Epidermal melanocyte (primary cell): ENCODE results near the gene HCN1.

Experiments
- DNase-seq: peaks from one replicate; pipeline ENCODE4 v3.0.0; 2011; ENCODE audit warnings: low spot score; ENCODE audit not compliant: insufficient read length

HCN1 gene

DNA sequence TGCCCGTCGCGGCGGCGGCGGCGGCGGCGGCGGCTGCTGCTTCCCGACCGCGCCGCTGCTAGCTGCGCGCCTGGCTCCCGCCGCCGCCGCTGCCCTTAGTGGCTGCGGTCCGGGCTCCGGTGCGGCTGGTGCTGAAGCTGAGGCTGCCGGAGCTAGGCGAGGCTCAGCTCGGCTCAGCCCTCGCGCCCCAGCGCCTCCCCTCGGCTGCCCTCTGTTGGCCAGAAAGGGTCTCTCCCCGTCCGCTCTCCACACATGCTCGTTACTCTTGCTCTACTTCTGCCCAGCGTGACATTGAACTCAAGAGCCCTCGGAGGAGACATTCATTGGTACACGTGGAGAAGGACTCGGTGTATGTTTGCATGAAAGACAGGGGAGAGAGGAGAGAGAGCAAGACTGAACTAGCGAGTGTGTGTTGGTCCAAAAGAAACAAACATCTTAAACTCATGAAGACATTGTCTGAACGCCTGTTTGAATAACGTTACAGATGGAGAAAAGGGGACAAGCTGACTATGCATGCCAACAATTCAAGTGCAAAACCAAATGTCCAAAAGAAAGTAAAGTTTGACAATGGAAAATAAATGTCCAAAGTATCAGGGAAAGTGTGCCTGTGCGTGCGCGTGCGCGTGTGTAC is at the start of gene HCN1:
HCN1 (minus strand) TSS at position 175 of the 631 bp plus-strand sequence.
- peak; percentile 23 for DNase-seq

DNA sequence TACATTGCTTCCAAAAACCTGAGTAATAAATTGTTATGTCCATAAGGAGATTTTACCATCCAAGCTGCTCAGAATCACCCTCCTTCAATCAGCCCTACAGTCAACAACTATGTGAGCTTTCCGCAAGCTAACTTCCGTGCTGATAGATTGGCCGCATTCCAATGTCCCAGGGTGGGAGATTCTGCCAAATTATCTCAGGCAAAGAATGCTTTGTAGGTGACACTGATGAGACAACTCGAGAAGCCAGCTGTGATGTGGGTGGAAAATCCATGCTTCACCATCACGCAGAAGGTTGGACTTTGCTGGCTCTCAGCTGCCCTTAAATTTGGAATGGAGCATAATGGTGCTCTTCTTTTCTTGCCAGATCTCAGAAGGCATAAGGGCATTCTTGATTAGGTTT is 44.9 kb upstream of the HCN1 start:
- no peak for DNase-seq

DNA sequence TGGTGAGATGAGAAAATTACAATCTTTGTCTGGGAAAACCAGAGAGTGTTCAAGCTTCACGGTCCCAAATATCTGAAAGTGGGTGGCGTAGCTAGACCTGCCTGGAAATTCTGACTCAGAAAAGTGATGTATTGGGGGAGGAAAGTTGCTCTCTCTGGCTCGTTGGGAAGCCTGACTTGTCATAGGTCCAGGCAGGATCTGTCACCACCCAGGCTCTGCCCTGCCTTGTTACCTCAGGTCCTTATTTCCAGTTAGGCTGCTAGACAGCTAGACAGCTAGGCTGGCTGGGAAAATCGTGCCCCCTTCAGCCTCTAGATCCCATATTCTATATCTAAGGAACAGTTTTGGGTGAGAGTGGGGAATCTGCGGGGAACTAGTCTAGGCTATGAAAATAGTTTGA is 41.0 kb upstream of the HCN1 start:
- no peak for DNase-seq

DNA sequence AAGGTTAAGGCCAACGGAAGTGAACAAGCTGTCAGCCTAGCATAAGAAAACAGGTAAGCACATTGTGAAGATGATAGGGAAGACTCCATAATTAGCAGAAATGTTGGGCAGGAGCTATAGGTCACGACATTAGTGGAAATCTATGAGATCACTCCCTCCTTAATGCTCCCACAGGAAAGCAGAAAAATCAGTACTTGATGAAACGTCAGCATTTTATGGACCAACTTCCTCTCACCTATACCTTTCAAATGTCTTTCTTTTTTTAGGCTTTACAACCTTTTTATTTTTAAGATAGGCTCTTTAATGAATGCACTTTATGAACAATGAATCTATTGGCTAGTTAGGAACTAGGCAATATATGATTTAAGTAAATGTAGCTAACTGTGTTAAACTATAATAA is 29.4 kb upstream of the HCN1 start:
- no peak for DNase-seq

DNA sequence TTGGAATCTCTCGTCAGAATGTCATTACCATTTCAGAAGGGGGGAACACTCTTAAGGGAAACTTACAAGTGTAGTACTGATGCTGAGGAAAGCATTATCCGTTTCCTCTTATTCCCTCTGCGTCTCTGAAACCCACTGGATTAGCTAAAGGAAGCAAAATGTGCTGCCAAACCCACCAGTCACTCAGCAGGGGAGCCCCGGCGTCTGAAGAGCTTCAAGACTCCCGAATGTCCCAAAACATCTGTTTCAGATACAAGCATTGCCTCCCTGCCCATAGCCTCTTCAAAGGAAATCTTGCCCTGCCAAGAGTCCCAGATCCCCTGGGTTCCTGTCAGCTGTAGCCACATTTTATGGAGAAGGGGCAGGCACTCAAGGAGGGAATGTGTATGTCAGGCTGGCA is 1.0 kb upstream of the HCN1 start:
- DNase-seq: no peak

DNA sequence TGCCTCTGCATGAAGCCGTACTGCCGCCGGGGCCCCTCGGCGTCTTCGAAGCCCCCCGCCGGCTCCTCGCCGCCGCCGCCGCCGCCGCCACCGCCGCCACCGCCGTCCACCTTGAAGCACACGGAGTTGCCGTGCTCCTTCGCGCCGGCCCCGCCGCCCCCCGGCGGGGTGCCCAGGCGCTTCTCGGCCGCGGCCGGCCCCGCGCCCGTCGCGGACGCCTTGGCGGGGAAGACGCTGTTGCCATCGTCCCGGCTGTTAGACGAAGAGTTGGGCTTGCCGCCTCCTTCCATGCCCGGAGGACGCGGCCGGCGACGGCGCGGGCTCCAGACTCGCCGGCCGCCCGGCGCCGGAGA is 400 bp downstream of the HCN1 start:
- DNase-seq: no peak

DNA sequence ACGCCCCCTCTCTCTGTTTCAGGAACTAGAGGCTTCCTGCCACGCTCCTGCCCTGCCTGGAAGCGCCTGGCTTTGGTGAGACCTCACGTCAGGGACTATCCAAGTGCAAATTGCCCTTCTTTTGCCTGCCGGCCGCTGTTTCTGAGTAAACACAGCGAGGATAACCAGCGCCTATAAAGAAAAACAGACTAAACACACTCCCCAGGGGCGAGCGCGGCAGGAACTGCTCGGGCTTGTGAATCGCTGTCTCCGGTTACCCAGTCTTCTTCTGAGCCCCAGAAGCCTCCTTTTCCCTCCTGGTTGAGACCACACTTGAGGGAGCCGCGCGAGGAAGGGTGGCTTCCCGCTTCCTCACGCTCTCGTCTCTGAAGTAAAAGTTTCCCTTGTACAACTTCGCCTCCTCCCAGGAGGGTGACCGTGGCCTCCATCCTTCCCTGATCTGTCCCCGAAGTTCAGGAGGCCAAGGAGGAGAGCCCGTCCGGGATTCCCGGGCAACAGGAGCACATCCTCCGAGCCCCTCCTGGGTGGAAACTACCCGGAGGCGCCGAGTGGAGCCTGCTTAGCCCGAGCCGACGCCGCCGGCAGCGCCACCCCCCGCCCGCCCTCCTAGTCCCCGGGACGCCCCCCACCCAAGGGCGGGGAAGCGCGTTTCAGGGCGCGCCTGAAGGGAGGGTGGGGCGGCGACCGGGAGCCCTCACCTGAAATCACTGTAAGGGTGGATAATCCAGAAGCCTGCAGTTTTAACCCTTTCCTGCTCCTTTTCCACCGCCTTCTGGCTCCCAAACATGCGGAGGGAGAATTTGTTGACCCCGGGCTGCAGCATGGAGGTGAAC is 993 bp downstream of the HCN1 start:
- DNase-seq: no peak

DNA sequence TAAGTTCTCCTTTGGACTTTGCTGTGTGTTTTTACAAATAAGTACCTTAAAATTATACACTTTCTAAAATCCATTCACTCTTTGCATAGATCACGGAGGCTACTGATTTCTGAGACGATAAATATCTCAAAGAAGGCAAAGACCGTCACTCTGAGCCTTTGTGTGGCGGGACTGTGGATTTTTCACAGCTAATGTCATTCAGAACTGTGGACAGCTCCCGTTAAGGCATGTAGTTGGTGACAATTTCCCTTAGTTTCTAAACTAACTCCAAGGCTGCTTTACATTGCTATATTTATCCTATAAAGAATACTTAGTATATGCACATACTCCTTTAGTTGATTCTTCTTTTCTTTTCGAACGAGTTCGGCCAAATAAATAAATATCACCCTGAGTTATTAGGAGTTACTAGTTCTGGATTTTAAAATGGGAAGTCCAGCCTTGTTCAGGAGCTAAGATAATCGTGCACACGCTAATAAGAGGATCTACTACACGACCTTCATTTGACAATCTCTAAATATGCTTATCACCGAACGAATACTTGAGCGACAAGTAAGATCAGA is 1.8 kb downstream of the HCN1 start:
- DNase-seq: no peak

DNA sequence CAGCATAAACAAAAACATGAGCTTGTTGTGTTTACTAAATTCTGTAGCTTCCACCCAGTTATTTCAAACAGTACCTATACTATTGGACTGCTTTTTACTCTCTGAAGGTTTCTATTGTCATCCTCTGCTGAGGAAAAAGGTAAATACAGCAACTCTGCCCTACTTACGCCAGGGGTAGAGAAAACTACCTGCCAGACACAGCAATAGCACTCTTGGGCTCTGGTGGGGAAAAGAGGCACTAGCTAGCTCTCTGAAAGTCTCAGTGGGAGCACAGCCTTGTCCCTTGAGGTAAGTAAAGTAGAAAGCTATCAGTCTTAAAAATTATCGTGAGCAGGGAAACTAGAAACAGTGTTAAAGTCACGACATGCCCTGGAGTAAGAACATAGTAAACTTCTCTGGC is 3.7 kb downstream of the HCN1 start:
- no peak for DNase-seq

DNA sequence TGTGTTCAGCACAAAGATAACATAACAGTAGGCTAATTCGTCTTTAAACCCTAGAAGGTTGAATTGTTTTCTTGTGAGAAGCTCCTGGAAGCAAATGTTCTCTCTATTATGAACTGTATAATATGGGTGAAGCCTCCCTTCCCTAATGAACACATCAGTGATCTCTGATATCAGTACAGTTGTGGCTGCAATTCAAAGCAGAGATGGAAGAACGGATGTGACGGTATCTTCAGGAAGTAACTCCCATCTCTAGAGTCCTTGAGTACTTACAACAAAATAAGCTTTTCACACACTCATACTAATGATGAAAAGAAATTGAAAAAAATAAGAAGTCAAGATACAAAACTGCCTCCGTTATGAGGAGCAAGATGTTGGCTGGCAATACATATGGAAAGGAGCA is 4.5 kb downstream of the HCN1 start:
- no peak for DNase-seq

DNA sequence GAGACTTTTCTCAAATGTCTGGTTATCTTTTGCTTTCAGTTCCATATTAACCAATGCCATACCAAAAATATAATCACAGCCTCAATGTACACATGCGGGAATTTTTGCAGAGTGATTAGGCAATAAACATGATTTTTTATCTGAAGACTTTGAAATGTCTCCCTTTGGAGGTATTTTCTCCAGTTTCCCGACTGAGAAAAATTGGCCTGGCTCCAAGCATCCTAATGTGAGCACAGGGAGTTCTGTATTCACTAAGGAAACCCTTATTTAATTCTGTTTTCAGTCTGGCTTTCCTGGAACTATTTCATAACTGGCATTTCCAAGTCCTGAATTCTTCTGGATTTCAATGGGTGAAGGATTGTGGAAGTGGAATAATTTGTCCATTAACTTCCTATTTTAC is 8.5 kb downstream of the HCN1 start:
- DNase-seq: no peak

DNA sequence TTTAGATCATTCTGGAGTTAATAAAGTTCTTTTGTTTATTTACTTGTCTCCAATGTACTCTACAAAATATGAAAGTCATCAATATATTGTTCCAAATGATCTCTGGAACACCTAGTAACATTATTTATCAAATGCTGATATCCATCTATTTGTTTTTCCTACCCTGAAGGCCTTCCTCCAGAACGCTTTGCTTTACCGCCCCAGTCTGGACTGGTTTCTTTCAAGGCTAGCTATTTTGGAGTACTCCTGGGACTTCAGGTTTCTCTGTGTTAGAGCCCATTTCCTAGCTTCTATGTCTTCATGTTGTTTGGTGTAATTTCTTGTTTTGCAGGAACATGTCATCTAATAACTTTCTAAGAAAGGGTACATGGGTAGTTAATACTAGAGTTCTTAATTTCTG is 9.6 kb downstream of the HCN1 start:
- DNase-seq: no peak

DNA sequence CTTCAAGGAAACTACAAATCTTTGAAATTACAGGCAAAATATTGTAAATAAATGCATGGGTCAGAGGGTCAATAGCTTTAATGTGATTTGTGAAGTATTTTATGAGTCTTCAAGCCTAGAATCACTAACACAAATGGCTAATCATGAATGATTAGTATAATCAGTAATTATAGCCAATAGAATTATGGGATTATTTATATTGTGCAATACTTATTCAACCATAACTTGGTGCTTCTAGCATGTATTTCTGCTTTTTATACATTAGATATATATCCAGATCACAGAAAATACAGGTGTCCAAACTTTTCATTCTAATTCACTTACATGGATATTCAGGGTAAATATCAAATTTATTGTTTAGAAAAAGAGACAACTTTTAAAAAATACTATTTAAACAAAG is 12.1 kb downstream of the HCN1 start:
- no peak for DNase-seq

DNA sequence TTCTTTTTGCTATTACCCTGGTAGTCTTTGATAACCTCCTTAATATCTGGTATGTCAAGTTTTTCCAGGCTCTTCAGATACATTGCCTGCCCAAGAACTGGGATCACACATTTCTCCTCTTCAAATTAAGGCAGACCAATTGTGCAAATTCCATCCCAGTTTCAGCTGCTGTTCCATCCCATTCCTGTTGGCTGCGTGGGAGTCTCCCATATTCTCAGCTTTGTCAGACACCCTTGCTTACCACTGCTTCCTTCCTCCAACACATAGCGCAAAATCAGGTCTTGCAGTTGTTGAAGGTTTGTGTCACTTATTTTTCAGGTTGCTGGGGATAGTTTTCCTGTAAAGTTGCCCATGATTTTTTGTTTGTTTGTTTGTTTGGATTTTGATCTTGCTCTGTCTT is 15.2 kb downstream of the HCN1 start:
- no peak for DNase-seq

DNA sequence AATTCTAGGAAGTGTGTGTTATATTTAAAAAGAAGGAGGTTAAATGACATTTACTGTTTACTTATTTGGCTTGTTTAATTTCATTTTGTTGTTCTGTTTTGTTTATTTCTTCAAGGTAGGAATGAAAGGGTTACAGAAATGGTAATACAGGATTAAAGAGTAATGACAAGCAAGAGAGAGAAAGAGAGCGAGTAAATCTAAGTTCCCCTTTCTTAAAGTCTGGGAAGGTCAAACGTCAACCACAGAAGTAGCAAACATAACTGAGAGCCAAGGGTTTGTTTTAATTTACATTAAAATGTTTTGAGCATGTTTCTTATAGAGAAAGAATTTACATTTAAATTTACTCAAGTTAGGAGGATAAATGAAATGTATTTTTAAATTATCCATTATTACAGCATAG is 18.7 kb downstream of the HCN1 start:
- DNase-seq: no peak

DNA sequence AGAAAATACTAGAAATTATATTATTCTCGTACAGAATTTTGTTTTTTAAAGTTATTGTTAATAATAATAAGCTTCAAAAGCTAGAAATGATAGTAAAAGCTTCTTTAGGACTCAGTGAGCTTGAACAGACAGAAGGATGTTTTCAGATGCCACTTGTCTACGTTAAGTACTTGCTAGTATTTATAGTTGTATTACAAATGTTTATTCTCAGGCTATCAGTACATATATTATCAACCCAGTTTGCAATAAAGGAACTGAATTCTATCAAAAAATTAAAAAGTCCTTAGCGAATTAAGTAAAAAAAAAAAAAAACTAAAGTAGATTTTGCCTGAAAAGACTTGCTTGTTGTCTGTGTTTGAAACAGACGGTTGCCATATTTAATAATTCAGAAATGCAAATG is 23.9 kb downstream of the HCN1 start:
- no peak for DNase-seq

DNA sequence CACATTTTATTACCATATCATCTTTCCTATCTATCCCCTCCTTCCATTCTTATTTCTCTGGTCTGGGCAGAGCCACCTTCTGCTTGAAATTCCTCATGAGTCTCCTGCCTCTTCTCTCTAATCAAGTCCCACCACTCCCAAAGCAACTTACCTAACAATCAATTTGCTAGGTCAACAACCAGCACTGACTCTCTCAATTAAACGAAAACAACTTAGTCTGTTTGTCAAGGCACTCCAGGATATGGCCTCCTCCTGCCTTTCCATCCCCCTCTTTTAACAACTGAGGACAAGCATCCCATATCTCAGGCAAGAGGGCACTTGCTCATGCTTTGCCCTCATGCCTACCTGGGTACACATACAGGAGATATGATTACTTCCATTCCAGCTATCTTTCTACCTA is 47.4 kb downstream of the HCN1 start:
- DNase-seq: no peak

DNA sequence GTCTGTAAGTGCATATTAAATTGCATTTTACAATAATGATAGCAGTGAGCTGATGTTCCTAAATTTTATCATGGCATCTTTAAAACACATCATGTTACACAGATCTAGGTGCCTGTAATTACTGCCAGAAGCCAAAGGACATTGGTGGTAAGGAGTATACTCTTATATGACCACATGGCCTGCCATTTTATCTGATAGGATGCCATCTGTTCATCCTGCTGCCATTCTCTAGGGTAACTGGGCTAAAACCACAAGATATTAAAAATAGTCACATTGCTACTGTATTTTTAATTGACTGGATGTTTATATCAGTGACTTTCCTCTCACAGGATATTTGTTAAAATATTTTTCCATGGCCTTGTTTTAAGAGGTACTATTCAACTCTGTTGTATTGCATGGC is 53.1 kb downstream of the HCN1 start:
- no peak for DNase-seq

DNA sequence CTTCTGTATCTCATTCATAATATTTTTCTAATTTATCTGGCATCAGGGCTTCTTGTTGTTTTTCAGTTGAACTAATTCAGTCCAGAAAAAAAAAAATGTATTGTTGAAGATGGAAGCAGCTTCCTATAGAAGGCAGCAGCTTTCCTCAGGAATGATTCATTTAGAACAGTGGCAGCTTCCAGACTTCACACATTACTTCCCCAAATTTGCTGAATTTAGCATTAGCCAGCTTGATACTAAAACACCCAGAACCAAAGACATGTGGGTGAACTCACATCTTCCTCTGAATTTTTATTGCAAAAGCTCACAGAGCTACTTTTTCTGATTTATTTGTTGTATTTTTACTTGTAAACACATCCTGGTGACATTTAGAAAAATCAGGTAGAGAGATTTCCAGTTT is 53.8 kb downstream of the HCN1 start:
- no peak for DNase-seq

DNA sequence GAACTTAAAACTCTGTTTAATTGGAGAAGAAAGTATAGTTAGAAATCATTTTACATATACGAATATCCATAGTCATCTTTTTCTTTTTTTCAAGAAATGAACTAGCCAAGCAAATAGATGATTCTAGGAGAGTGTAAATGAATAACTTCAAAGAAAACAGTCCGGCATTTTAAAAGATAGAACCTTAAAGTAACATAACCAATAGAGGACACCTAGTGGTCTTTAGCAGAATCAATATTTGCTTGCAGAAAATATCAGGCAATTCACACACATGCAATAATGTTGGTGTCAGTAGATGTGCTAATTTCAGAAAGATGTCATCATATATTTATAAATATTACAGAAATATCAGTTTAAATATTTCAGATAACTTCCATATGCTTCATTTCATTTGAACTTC is 57.1 kb downstream of the HCN1 start:
- no peak for DNase-seq

DNA sequence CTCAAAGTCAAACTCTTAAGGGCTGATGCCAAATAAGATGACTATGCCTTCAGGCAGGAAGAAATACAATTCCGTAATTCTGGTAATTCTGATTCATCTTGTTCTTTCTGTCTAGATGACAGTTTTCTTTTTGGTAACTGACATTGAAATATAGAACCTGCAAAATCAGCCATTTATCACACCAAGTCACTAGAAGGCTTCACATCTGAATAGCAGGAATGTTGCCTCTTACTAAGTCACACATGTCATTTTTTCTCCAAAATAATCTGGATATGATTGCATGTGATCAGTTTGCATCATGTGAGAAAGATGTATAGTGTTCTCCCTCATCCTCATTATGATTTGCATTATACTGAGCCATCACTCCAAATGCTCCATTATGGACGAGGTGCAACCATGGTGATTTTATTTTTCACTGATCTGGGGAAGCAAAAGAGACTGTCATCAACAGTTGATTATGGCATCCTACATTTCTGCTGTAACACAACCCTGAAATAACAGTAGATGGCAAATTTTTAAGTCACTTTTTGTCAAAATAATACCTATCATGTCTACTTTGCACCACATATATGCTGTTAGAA is 69.0 kb downstream of the HCN1 start:
- no peak for DNase-seq

DNA sequence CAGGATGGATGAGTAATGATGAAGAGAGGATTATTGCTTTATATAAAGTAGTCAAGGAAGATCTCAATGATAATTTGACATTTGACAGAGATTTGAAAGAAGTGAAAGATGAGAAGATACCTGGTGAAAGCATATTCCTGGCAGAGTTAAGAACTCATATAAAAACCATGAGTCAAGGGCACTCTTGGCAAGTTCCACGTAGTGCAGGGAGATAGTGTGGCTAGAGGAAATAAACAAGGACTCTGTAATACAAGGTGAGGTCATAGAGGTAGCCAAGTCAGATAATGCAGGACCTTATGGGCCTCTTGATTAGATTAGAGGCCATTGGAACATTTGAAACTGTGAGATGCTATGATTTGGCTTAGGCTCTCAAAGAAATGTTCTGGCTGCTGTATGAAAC is 72.3 kb downstream of the HCN1 start:
- DNase-seq: no peak

DNA sequence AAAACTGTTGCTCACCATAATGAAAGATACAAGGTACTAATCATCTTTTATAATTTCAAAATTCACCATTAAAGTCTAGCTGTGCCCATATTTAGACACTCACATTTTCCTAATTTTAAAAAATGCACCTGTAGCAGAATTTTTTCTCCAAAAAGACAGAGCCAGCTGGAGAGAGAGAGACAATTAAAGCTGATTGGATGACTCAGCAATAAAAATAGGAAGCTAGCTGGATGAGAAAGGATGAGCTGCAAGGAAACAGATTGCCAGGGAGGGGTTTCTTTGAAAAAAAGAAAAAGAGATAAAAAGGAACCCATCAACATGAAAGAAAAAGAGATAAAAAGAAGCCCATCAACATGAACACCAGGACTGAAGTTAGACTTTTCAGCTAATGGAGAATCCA is 73.8 kb downstream of the HCN1 start:
- no peak for DNase-seq
